Measurements from ENCODE around the gene MYRIP. TPM values are rescaled to one million over a fixed set of nuclear protein-coding genes. Genes with fewer than 3 reads are reported as not detected.

The MYRIP gene
- total RNA-seq, 1 experiment from 2014 or later = 0.59 TPM

DNA sequence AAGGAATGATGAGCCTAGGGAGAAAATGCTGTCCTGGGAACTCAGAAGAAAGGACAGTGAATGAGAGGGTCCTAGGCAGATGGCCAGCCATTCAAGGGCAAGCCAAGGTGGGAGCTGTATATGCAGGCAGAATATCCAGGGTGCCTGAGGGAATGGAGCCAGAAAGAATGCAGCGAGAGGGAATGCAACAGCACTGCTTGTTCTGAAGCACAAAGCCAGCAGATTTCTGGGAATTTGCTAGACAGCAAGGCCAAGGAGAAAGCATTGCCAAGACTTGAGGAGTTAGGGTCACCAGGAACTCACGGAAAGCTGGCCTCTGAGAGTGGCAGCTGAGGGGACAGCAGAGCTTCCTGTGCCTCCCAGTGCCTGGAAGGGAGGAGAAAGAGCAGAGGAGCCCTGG, 200.6 kb downstream of the MYRIP start:
- H3K4me1 ChIP-seq = no peaks in the 10 kb centered on the region
- H3K4me3 ChIP-seq (ENCODE audit: low read depth, low read length) = no peak overlapping the region
- Mint-ChIP-seq H3K27ac (ENCODE audit: unreplicated experiment) (no peak overlapping the region), H3K27me3 (ENCODE audit: insufficient read depth, unreplicated experiment) (no peaks in the 10 kb centered on the region), H3K9me3 (ENCODE audit: unreplicated experiment) (no peaks in the 10 kb centered on the region), H3K36me3 (ENCODE audit: insufficient read depth, unreplicated experiment) (no peaks in the 10 kb centered on the region), H3K4me1 (ENCODE audit: low read depth, unreplicated experiment) (peaks cover 5% of the 10 kb centered on the region), H3K4me3 (ENCODE audit: unreplicated experiment) (no peak overlapping the region)
- no peaks in the 10 kb centered on the region for H3K9me3 ChIP-seq
- ChIA-PET CTCF (no interaction called here), POLR2A (no interaction called here)
- H3K27me3 ChIP-seq (replicated peaks; ENCODE audit: control insufficient read depth, insufficient read depth, low read length) = no peaks in the 10 kb centered on the region
- BruUV-seq (replicated peaks) = no TSS peak
- intact Hi-C loops (cut with micrococcal nuclease; ENCODE audit: unreplicated experiment) = loop anchor here (10.0 kb wide), 1 partner anchor 165 kb away; no protein-coding TSS in a partner anchor
- TF ChIP-seq CTCF (IDR thresholded peaks at IDR 0.05; ENCODE audit: insufficient read depth in 1 of 2, low read depth in 1 of 2, low read length in 1 of 2, severe bottlenecking in 1 of 2, unreplicated experiment in 1 of 2) = no peak
- H3K36me3 ChIP-seq (ENCODE audit: control insufficient read depth, insufficient read depth, low read length) = no peaks in the 10 kb centered on the region
- no peak for DNase-seq

- Histone ChIP-seq H3K27me3 (replicated peaks; ENCODE audit: control insufficient read depth, insufficient read depth, low read length) (no peaks in the 10 kb centered on the region), H3K4me1 (no peaks in the 10 kb centered on the region), H3K9me3 (no peaks in the 10 kb centered on the region), H3K36me3 (ENCODE audit: control insufficient read depth, insufficient read depth, low read length) (no peaks in the 10 kb centered on the region), H3K4me3 (ENCODE audit: low read depth, low read length) (no peak overlapping the region)
- peaks cover 3% of the 10 kb centered on the region for H3K27me3 Mint-ChIP-seq (ENCODE audit: insufficient read depth, unreplicated experiment)
- H3K27ac Mint-ChIP-seq (ENCODE audit: unreplicated experiment) = no peak overlapping the region
- CTCF ChIA-PET = no interaction called here
- TF ChIP-seq CTCF (IDR thresholded peaks at IDR 0.05; ENCODE audit: insufficient read depth in 1 of 2, low read depth in 1 of 2, low read length in 1 of 2, severe bottlenecking in 1 of 2, unreplicated experiment in 1 of 2) = no peak
- no peak for DNase-seq
- no peak overlapping the region for H3K4me3 Mint-ChIP-seq (ENCODE audit: unreplicated experiment)
- H3K4me1 Mint-ChIP-seq (ENCODE audit: low read depth, unreplicated experiment) = peaks cover 5% of the 10 kb centered on the region
- no peaks in the 10 kb centered on the region for H3K36me3 Mint-ChIP-seq (ENCODE audit: insufficient read depth, unreplicated experiment)
- intact Hi-C loops (cut with micrococcal nuclease; ENCODE audit: unreplicated experiment) = loop anchor here (10.0 kb wide), 1 partner anchor 162 kb away; no protein-coding TSS in a partner anchor
- H3K9me3 Mint-ChIP-seq (ENCODE audit: unreplicated experiment) = no peaks in the 10 kb centered on the region
- no TSS peak for BruUV-seq (replicated peaks)
- POLR2A ChIA-PET = no interaction called here
Observed at GRCh38 chr3:40012381-40012780, 203.0 kb downstream of the MYRIP start.

DNA sequence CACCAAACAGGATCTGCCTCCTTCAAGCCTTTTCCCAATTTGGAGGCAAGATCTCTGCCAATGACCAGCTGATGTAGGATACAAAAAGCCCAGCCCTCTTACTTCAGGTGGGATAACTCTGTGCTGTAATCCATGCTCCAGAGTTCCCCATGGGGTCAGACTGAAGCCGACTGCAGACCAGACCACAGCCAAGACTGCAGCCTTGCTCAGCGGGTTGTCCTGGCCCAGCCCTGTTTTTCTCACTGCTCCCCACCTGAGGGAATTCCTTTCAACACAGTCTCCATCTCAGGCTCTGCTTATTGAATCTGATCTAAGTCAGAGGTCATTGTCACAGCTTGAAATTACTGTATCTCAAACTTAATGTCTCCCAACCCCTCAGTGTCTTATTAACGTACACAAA, 207.0 kb downstream of the MYRIP start:
- ChIA-PET CTCF (no interaction called here), POLR2A (no interaction called here)
- H3K27me3 Mint-ChIP-seq (ENCODE audit: insufficient read depth, unreplicated experiment) = peaks cover 13% of the 10 kb centered on the region
- H3K9me3 ChIP-seq = no peaks in the 10 kb centered on the region
- intact Hi-C loops (cut with micrococcal nuclease; ENCODE audit: unreplicated experiment) = loop anchor here (10.0 kb wide), 1 partner anchor 158 kb away; no protein-coding TSS in a partner anchor
- H3K36me3 ChIP-seq (ENCODE audit: control insufficient read depth, insufficient read depth, low read length) = no peaks in the 10 kb centered on the region
- no TSS peak for BruUV-seq (replicated peaks)
- no peaks in the 10 kb centered on the region for H3K4me1 ChIP-seq
- no peak overlapping the region for H3K4me3 ChIP-seq (ENCODE audit: low read depth, low read length)
- TF ChIP-seq CTCF (IDR thresholded peaks at IDR 0.05; ENCODE audit: insufficient read depth in 1 of 2, low read depth in 1 of 2, low read length in 1 of 2, severe bottlenecking in 1 of 2, unreplicated experiment in 1 of 2) = no peak
- peaks cover 3% of the 10 kb centered on the region for H3K4me1 Mint-ChIP-seq (ENCODE audit: low read depth, unreplicated experiment)
- no peaks in the 10 kb centered on the region for H3K27me3 ChIP-seq (replicated peaks; ENCODE audit: control insufficient read depth, insufficient read depth, low read length)
- H3K9me3 Mint-ChIP-seq (ENCODE audit: unreplicated experiment) = no peaks in the 10 kb centered on the region
- H3K36me3 Mint-ChIP-seq (ENCODE audit: insufficient read depth, unreplicated experiment) = no peaks in the 10 kb centered on the region
- H3K4me3 Mint-ChIP-seq (ENCODE audit: unreplicated experiment) = no peak overlapping the region
- DNase-seq = no peak
- H3K27ac Mint-ChIP-seq (ENCODE audit: unreplicated experiment) = no peak overlapping the region
